Measurements from ENCODE around the gene STAT4.
"Not testable (repeated sequence)": the region's sequence is repeated elsewhere in the genome, so short reads cannot be mapped to it uniquely, and the experiment has no call there.

STAT4 gene

GRCh38 chr2:191012845-191013681 is 137.7 kb downstream of the STAT4 start:
- DNase-seq = no peak

GRCh38 chr2:191012346-191012745 is 138.4 kb downstream of the STAT4 start:
- no peak for DNase-seq

GRCh38 chr2:191010887-191011885 is 139.6 kb downstream of the STAT4 start:
- DNase-seq = no peak

DNA sequence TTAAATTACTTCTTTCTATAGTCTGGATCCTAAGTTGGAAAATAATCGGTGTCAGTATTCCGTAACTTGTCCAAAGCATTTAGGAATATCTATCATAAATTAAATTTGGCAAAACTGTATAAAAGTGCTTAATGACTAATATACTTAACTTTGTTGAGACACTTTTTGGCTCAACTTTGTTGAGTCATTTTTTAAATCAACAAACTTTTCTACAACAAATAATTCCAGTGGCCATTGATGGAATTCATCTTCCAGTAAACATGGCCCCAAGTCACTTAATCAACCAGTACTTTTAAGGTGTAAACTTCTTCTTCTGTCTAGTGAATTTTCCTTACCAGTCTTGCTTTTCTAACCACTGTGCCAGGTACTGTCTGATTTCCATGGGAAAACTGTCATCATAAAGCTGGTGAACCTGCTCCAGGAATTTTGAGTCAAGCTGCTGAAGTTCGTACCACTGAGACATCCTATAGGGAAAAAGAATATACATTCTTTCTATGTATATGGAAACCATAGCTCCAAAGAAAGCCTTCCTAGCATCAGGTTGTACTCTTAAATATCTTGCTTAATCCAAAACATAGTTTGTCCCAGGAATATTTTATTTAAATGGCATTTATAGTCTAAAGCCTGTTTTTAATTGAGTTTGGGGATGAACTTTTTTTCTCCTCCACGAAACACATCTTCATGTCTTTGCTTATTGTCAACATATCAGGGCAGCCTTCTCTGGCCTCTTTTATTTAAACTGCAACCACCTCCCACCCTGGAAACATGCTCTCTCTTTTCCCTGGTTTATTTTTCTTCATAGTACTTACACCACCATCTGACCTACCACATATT is 141.0 kb downstream of the STAT4 start:
- DNase-seq = no peak

DNA sequence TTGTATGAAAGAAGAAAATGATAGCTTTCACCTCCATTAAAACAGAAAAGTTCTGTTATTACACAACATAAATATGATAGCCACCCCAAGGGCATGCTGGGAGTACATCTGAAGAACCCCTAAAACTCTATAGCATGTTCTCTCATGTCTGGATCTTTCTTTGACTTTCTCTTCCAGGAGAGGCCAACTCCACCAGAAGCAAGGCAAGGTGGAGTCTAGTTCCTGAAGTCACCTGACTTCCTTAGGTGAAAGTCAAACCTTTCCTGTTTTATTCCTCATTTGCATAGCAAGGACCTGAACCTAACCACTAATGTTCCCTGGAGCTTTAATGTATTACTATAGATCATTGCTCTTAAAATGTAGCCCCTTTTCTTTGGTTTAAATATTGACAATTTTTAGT is 142.5 kb downstream of the STAT4 start:
- no peak for DNase-seq

- no peak for DNase-seq
Measured at GRCh38 chr2:191006997-191007783, 143.6 kb downstream of the STAT4 start.

DNA sequence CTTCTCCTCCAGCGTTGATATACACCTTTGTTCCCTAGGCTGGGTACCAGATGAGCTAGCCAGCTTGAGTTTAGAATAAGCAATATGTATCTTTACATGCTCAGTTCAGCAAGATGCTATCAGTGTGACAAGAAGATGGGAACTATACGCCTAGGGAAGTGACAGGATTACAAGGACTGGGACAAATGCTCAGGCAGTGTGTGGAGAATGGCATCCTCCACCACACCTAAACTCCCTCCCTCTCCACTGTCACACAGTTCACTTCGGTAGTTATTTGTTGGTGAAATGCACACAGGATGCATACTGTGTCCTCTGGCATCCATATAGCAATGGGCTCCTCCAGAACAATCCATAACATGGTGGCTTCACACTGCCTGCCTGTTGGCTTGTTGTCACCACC is 144.5 kb downstream of the STAT4 start:
- no peak for DNase-seq

DNA sequence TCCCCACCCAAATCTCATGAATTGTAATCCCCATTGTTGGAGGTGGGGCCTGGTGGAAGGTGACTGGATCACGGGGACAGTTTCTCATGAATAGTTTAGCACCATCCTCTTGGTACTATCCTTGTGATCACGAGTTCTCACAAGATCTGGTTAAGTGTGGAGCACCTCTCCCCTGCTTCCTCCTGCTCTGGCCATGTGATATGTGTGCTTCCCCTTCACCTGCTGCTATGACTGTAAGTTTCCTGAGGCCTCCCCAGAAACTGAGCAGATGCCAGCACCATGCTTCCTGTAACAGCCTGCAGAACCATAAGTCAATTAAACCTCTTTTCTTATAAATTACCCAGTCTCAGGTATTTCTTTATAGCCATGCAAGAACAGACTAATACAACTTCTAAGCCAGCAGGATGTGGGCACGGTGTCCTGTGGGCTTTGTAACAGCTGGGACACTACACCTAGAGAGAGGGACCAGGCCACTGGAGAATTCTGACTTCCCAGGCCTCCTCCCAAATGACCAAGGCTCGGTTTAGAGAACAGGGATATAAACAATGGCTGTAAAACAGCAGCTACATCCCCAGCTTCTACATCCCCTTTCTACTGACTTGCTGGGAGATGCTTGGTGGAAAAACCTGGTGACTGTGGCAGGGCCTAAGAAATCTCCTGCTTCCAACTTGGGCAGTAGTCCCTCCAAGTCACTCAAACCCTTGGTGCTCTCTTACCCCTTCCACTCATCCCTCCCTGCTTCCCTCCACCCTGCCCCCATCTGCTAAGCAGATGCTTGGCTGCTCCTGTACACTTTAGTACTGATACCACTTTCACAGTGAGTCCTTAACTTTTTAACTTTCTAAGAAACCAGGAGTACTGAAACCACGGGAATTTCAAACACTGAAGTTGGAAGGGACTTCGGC is 147.1 kb downstream of the STAT4 start:
- no peak for DNase-seq

DNA sequence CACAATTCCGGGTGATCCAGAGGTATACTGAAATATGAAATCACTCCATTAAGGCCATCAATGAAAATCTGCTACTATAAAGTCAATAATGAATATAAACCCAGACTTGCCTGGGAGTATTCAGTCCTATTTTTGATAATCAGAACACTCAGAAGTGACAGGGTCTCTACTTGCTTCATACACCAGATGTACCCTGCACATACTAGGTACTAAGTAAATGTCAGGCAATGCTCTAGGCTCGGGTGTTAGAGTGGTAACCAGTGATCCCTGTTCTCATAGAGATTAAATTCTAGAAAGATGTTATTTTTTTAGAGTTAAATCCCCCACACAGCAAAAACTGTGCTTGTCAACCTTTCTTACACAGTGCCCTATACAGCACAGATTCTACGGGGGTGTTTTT is 149.2 kb downstream of the STAT4 start:
- DNase-seq = no peak

DNA sequence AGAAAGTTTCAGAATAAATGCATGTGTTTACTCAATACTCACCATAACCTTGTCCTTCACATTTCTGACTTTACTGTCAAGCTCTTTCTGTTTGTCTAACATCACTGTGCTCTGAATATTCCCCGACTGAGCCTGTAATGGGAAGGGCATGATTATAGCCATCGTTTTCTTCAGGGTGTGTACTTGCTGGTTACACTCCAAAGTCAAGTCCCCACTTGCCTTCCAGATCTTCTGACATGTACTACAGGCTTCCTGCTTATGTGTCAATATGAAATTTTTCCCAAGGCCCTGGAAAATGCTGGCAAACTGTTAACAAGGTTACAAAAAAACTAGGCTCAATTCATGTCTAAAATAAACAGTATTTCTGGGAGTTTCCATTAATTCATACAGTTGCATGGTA is 149.8 kb downstream of the STAT4 start:
- DNase-seq = no peak

- DNase-seq = no peak
Measured at GRCh38 chr2:190999949-191000665, 150.7 kb downstream of the STAT4 start.

- no peak for DNase-seq
Measured at GRCh38 chr2:190999058-190999457, 151.7 kb downstream of the STAT4 start.

DNA sequence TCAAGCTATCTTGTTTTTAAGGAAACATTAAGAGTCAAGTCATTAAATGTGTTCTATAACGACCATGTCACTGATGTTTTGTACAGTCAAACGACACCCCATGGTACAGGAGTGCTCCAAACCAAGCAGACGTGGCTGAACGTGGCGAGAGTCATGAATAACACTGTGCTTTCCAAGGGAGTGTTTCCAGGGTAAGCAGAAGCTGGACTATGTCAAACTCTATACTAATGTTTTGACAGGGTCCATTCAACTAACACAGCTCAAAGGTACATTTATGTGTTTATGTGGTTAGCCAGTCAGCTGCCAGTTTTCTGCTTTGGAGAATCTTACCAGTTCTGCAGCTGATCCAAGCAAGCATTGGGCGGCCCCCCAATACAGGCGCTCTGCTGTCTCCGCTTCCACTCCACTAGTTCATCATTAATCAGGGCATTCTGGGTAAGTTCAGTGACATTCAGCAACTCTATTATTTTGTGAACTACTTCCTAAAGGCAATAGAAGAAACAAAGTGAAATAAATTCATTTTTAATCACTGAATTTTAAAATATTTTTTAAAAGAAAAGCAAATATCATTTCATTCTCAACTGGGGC is 153.2 kb downstream of the STAT4 start:
- no peak for DNase-seq

GRCh38 chr2:190996947-190997346 is 153.8 kb downstream of the STAT4 start:
- no peak for DNase-seq

- DNase-seq = no peak
Measured at GRCh38 chr2:190996338-190996946, 154.4 kb downstream of the STAT4 start.

DNA sequence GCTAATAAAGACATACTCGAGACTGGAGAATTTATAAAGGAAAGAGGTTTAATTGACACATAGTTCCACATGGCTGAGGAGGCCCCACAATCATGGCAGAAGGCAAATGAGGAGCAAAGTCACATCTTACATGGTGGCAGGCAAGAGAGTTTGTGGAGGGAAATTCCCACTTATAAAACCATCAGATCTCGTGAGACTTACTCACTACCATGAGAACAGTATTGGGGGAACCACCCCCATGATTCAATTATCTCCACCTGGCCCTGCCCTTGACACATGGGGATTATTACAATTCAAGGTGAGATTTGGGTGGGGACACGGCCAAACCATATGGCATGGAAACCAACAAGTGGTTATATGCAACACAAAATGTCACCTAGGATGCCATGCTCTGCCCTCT is 155.5 kb downstream of the STAT4 start:
- DNase-seq = not testable (repeated sequence)

DNA sequence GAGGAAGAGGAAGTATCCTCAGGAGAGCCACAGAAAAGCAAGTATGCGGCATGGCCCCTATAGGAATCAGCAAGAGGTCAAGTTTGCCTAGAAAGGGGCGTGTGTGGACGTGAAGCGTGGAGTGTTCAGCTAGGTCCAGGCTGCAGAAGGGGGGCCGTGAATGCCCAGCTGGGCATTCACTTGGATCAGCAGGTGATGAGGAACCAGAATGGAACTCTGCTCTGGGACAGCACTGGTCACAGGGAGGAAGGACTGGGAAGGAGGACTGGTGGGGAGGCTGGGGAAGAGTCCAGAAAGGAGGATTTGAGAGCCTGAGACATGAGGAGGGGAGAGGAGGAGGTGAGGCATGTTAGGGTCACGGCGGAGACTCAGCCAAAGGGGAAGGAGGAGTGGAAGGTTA is 156.6 kb downstream of the STAT4 start:
- DNase-seq = no peak

DNA sequence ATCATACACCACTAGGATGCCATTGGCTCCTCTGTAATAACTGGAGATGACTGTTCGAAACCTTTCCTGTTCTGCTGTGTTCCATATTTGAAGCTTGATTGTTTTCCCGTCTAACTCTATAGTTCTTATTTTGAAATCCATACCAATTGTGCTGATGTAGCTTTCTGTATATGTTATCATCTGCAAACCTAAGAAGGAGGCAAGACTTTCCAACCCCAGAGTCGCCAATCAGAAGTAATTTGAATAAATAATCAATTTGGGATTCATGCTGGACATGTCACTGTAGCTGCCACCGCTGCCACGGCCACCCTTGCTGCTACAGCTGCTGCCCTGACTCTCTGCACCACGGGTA is 157.5 kb downstream of the STAT4 start:
- no peak for DNase-seq

- no peak for DNase-seq
Measured at GRCh38 chr2:190990132-190990531, 160.7 kb downstream of the STAT4 start.

DNA sequence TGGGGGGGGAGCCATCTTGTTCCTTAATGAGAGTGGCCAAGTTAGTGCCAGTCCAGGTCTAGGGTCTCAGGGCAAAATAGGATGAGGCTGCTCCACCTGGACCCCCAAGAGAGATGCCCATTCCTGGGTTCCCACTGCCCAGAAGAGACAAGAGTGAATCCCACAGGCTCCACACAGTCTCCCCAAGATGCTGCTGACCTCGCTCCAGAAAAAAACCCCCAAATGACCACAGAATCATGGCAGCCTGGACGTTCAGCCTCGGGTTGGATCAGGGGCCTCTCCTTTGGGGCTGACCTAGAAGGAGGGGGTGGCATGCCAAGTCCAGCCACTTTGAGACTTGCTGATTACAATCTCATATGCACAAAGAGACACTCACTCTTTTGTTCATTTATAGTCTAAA is 161.9 kb downstream of the STAT4 start:
- DNase-seq = no peak
